SK-N-MC (cell line): ENCODE results near the gene SEC14L1.

Source experiments
- EZH2 ChIP-seq: fragments of 200-600 bp; sonication (generic); IDR thresholded peaks from one replicate; pipeline ENCODE4 v1.6.1; 2017; ENCODE audit warnings: antibody characterized with exemption
- FOXP2 ChIP-seq: optimal IDR thresholded peaks from 2 replicates; pipeline ENCODE3; 2011; ENCODE audit warnings: mild to moderate bottlenecking, moderate library complexity; ENCODE audit not compliant: insufficient read depth; ENCODE audit errors: extremely low read length, control extremely low read depth
- POLR2AphosphoS5 ChIP-seq: IDR thresholded peaks from 2 replicates; pipeline ENCODE4 v1.6.1; 2012; ENCODE audit warnings: mild to moderate bottlenecking, low read depth, low read length, borderline replicate concordance

- TF ChIP-seq EZH2 (no peak), POLR2AphosphoS5 (no peak), FOXP2 (no peak)
These were observed 25.3 kb upstream of the SEC14L1 start for GRCh38 chr17:77115510-77115909.
